Upper lobe of left lung (tissue), 6 donors: ENCODE measurements around the gene KIF26B. TPM values are rescaled to one million over a fixed set of nuclear protein-coding genes. Genes with fewer than 3 reads are reported as not detected.

ENCODE experiments used
- ATAC-seq, 2 donors: fragments of 200-7000 bp; cut with Tn5 transposase; one replicate each; pipeline ENCODE4 v1.9.1; 2022; ENCODE audit warnings: mild to moderate bottlenecking in 2 of 2, moderate library complexity in 2 of 2; ENCODE audit not compliant: low FRiP score in 2 of 2
- DNase-seq, 2 donors: peaks; one replicate each; pipeline ENCODE4 v3.0.0-alpha.2; 2019 to 2020
- H3K27ac ChIP-seq, 4 donors: fragments of 200-600 bp; sonication (generic); one replicate each; pipeline ENCODE4 v1.5.1; 2016 to 2019
- H3K27me3 ChIP-seq, 4 donors: fragments of 200-600 bp; sonication (generic); one replicate each; pipeline ENCODE4 v1.5.1; 2017 to 2019
- H3K36me3 ChIP-seq, 4 donors: fragments of 200-600 bp; sonication (generic); one replicate each; pipeline ENCODE4 v1.5.1; 2016 to 2019
- H3K4me1 ChIP-seq, 4 donors: fragments of 200-600 bp; sonication (generic); one replicate each; pipeline ENCODE4 v1.5.1; 2018 to 2019
- H3K4me3 ChIP-seq, 4 donors: fragments of 200-600 bp; sonication (generic); one replicate each; pipeline ENCODE4 v1.5.1; 2017 to 2019; ENCODE audit warnings: mild to moderate bottlenecking in 2 of 4, moderate library complexity in 1 of 4
- H3K9me3 ChIP-seq, 4 donors: fragments of 200-600 bp; sonication (generic); one replicate each; pipeline ENCODE4 v1.5.1; 2018 to 2019
- EP300 ChIP-seq, 4 donors: sonication (generic); formaldehyde crosslinking; IDR thresholded peaks; one replicate each; pipeline ENCODE4 v1.5.1; 2017; ENCODE audit warnings: antibody characterized with exemption in 4 of 4, control low read depth in 2 of 4
- POLR2A ChIP-seq, 4 donors: fragments of 450-650 bp; IDR thresholded peaks; one replicate each; pipeline ENCODE4 v1.5.1; 2016 to 2017; ENCODE audit warnings: antibody characterized with exemption in 4 of 4, mild to moderate bottlenecking in 2 of 4
- POLR2AphosphoS5 ChIP-seq, 2 donors: sonication (generic); formaldehyde crosslinking; IDR thresholded peaks; one replicate each; pipeline ENCODE4 v1.5.1; 2017; ENCODE audit warnings: antibody characterized with exemption in 2 of 2
- WGBS, 2 donors: methylation state at CpG; one replicate each; pipeline ENCODE4 v1.1.5; 2017 to 2018; 5-methylcytosine and 5-hydroxymethylcytosine counted together
- total RNA-seq, 6 donors: library from RNA; depleted of rRNA in 4 of 6; stranded (reverse); fragments of >200 nt in 4 of 6; gene quantifications; one replicate each; pipeline versions ENCODE4 v1.1.0 to v1.2.1, GENCODE V29; 2016 to 2021
- TF ChIP-seq, protein P1 (sequence below), 6 experiments: fragments of 450-650 bp in 4 of 6; fragments of 200-600 bp in 2 of 6; sonication (generic) in 2 of 6; IDR thresholded peaks; one replicate each; pipeline ENCODE4 v1.5.1; 2016 to 2019; ENCODE audit warnings: antibody characterized with exemption in 6 of 6
- donor health status: DM: no; HTN: no; CAD: no; lungs with moderate emphysema.
- donor health status: DM: no; HTN: yes; CAD: no; lungs with severe emphysema.

KIF26B gene
- total RNA-seq, 6 donors from 2014 or later = 1.2 to 4.3 (median 2.1) TPM

GRCh38 chr1:245576323-245576722 lies 421.5 kb downstream of the KIF26B start:
- no peak overlapping the region for H3K4me3 ChIP-seq
- H3K4me1 ChIP-seq = no peaks in the 10 kb centered on the region
- DNase-seq (no peak), ATAC-seq (no peak)
- H3K9me3 ChIP-seq = no peaks in the 10 kb centered on the region
- no peaks in the 10 kb centered on the region for H3K36me3 ChIP-seq
- H3K27ac ChIP-seq = no peak overlapping the region
- no peaks in the 10 kb centered on the region for H3K27me3 ChIP-seq
- TF ChIP-seq POLR2A (IDR thresholded peaks at IDR 0.05) (no peak), EP300 (IDR thresholded peaks at IDR 0.05) (no peak), POLR2AphosphoS5 (IDR thresholded peaks at IDR 0.05) (no peak)
- TF ChIP-seq, protein P1, sequence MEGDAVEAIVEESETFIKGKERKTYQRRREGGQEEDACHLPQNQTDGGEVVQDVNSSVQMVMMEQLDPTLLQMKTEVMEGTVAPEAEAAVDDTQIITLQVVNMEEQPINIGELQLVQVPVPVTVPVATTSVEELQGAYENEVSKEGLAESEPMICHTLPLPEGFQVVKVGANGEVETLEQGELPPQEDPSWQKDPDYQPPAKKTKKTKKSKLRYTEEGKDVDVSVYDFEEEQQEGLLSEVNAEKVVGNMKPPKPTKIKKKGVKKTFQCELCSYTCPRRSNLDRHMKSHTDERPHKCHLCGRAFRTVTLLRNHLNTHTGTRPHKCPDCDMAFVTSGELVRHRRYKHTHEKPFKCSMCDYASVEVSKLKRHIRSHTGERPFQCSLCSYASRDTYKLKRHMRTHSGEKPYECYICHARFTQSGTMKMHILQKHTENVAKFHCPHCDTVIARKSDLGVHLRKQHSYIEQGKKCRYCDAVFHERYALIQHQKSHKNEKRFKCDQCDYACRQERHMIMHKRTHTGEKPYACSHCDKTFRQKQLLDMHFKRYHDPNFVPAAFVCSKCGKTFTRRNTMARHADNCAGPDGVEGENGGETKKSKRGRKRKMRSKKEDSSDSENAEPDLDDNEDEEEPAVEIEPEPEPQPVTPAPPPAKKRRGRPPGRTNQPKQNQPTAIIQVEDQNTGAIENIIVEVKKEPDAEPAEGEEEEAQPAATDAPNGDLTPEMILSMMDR (IDR thresholded peaks at IDR 0.05) = no peak
- WGBS, 2 donors = 68 to 77% methylated on average over 4 of the region's 4 CpGs

GRCh38 chr1:245577191-245578157 lies 422.7 kb downstream of the KIF26B start:
- ATAC-seq (no peak), DNase-seq (no peak)
- Histone ChIP-seq H3K9me3 (no peaks in the 10 kb centered on the region), H3K4me3 (no peak overlapping the region), H3K27me3 (no peaks in the 10 kb centered on the region), H3K36me3 (no peaks in the 10 kb centered on the region), H3K4me1 (no peaks in the 10 kb centered on the region), H3K27ac (no peak overlapping the region)
- TF ChIP-seq, protein P1 (IDR thresholded peaks at IDR 0.05) = no peak
- TF ChIP-seq POLR2AphosphoS5 (IDR thresholded peaks at IDR 0.05) (no peak), EP300 (IDR thresholded peaks at IDR 0.05) (no peak), POLR2A (IDR thresholded peaks at IDR 0.05) (no peak)
- WGBS, 2 donors = 91% methylated on average over 34 of the region's 34 CpGs

DNA sequence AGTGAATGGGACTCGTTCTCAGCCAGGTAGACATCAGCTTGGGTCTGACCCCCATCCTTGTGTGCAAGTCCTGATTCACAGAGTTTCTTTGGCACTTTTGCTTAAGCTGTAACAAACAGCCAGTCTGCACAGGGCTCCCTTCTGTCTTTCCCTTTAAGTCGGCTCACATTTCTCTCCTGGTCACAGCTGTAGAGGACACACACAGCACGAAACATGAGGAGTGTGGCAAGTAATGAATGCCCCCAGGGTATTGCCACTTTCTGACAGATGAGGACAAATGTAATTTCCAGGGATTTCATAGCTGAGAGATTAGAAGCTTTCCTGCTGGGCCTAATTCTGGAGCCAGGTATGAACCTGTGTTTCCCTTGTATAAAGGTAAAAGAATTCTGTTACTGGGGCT lies 423.5 kb downstream of the KIF26B start:
- Histone ChIP-seq H3K27me3 (no peaks in the 10 kb centered on the region), H3K36me3 (no peaks in the 10 kb centered on the region), H3K9me3 (no peaks in the 10 kb centered on the region), H3K4me3 (no peak overlapping the region), H3K27ac (no peak overlapping the region), H3K4me1 (no peaks in the 10 kb centered on the region)
- no peak for TF ChIP-seq EP300 (IDR thresholded peaks at IDR 0.05)
- TF ChIP-seq, protein P1 (IDR thresholded peaks at IDR 0.05) = no peak
- TF ChIP-seq POLR2A (IDR thresholded peaks at IDR 0.05) = no peak
- TF ChIP-seq POLR2AphosphoS5 (IDR thresholded peaks at IDR 0.05) = no peak
- 75 to 85% methylated on average over 3 of the region's 3 CpGs for WGBS, 2 donors
- DNase-seq (no peak), ATAC-seq (no peak)

GRCh38 chr1:245578771-245579170 lies 424.0 kb downstream of the KIF26B start:
- Histone ChIP-seq H3K36me3 (no peaks in the 10 kb centered on the region), H3K9me3 (no peaks in the 10 kb centered on the region), H3K27ac (no peak overlapping the region), H3K4me3 (no peak overlapping the region), H3K4me1 (no peaks in the 10 kb centered on the region), H3K27me3 (no peaks in the 10 kb centered on the region)
- DNase-seq = no peak
- no peak for ATAC-seq
- no peak for TF ChIP-seq POLR2AphosphoS5 (IDR thresholded peaks at IDR 0.05)
- TF ChIP-seq, protein P1 (IDR thresholded peaks at IDR 0.05) = no peak
- TF ChIP-seq EP300 (IDR thresholded peaks at IDR 0.05) = no peak
- no peak for TF ChIP-seq POLR2A (IDR thresholded peaks at IDR 0.05)
